Vagina (tissue), 2 donors: ENCODE results near the gene CLIC6.

Experiments used
- POLR2A ChIP-seq, 2 donors: fragments of 450-650 bp; IDR thresholded peaks; one replicate each; pipeline ENCODE4 v1.6.1; 2017; ENCODE audit warnings: antibody characterized with exemption in 2 of 2, mild to moderate bottlenecking in 2 of 2, moderate library complexity in 2 of 2
- POLR2AphosphoS5 ChIP-seq, 2 donors: sonication (generic); formaldehyde crosslinking; IDR thresholded peaks; one replicate each; pipeline ENCODE4 v1.9.0; 2017; ENCODE audit warnings: antibody characterized with exemption in 2 of 2, mild to moderate bottlenecking in 2 of 2, low read depth in 1 of 2; ENCODE audit not compliant: insufficient read depth in 1 of 2

GRCh38 chr21:34724131-34724856, 55.5 kb downstream of the CLIC6 start:
- no peak for TF ChIP-seq POLR2A (IDR thresholded peaks at IDR 0.05)
- no peak for TF ChIP-seq POLR2AphosphoS5 (IDR thresholded peaks at IDR 0.05; ENCODE audit: insufficient read depth in 1 of 2, low read depth in 1 of 2)
